ENCODE measurements around the gene DIDO1. TPM values are rescaled to one million over a fixed set of nuclear protein-coding genes. Genes with fewer than 3 reads are reported as not detected.

DIDO1 gene
- total and polyA plus RNA-seq, 2 of the 4 experiments (the other 2 are of a cell fraction): 21.8 to 28.1 TPM

DNA sequence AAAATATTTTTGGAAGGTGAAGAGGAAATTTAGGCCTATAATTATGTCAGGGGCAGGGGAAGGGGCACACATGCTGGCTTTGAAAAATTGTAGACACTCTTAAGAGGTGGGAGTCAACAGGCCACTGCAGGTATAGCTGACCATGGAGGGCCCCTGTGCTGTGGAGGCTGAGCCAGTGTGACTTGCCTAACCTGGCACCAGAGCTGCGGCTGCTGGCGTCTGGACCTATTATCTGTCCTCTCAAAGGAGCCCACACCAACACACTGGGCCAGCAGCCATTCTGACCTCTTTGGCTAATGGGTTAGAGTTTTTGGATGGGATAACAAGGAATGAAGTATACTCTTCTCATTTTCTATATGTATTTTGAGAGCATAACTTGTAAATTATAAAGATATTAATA is 16.2 kb upstream of the DIDO1 start:
- no peak overlapping the region for H2BK5ac ChIP-seq (ENCODE audit: low read depth, low read length, poor library complexity, severe bottlenecking)
- peaks cover 20 to 74% of the 10 kb centered on the region in 2 experiments for H3K79me1 ChIP-seq (ENCODE audit: low read depth in 1 of 2, low read length in 2 of 2)
- ATAC-seq (ENCODE audit: low read depth): no peak
- peaks cover 8% of the 10 kb centered on the region for H3K4me1 ChIP-seq (ENCODE audit: control insufficient read depth, insufficient read depth, low read length)
- H3K56ac ChIP-seq (ENCODE audit: extremely low read depth, insufficient read depth, low read length): no peak overlapping the region
- H3K9me3 ChIP-seq (ENCODE audit: control insufficient read depth, insufficient read depth, low read length): no peaks in the 10 kb centered on the region
- H4K20me1 ChIP-seq (ENCODE audit: insufficient read depth, low read length): peaks cover 49% of the 10 kb centered on the region
- dilution Hi-C loops (cut with HindIII; ENCODE audit: low sequenced_read_pairs, unreplicated experiment) (no loop called here), in situ Hi-C loops (cut with MboI; ENCODE audit: low sequenced_read_pairs) (no loop called here), intact Hi-C loops (cut with micrococcal nuclease) (no loop called here)
- H3K4ac ChIP-seq (ENCODE audit: low read depth, low read length): no peak overlapping the region
- no peak overlapping the region for H3K27ac ChIP-seq (ENCODE audit: insufficient read depth, low read length)
- no peak overlapping the region for H2BK20ac ChIP-seq (ENCODE audit: low read depth, low read length)
- H4K91ac ChIP-seq (ENCODE audit: insufficient read depth, low read depth, low read length): no peak overlapping the region
- peaks cover 42% of the 10 kb centered on the region for H3K36me3 ChIP-seq (ENCODE audit: control insufficient read depth, insufficient read depth, low read length)
- ChIA-PET CTCF (no interaction called here), POLR2A (ENCODE audit: unreplicated experiment) (no interaction called here)
- no peak overlapping the region for H4K8ac ChIP-seq (ENCODE audit: low read depth in 2 of 2, low read length in 2 of 2)
- H2AFZ ChIP-seq (replicated peaks; ENCODE audit: low read length, poor library complexity): no peak overlapping the region
- H3K9me1 ChIP-seq (ENCODE audit: insufficient read depth, low read length): peaks cover 9% of the 10 kb centered on the region; the same call in 1 of the 2 replicates
- WGBS, 2 experiments (ENCODE audit: extremely low coverage in 2 of 2, insufficient read length in 1 of 2): no CpG with 5 or more reads among the region's 2 CpGs
- H3K4me3 ChIP-seq (ENCODE audit: insufficient read depth, low read depth, low read length): no peak overlapping the region
- no peak overlapping the region for H3K4me2 ChIP-seq (ENCODE audit: low read depth, low read length)
- H3K27me3 ChIP-seq (ENCODE audit: control insufficient read depth, insufficient read depth, low read length): no peaks in the 10 kb centered on the region
- H3K9ac ChIP-seq (ENCODE audit: low read depth, low read length): no peak overlapping the region
- H3K23ac ChIP-seq (ENCODE audit: low read depth, low read length): no peak overlapping the region
- no TSS peak for BruUV-seq (replicated peaks)
- H2AK9ac ChIP-seq (replicated peaks; ENCODE audit: low read depth, low read length, poor library complexity): no peak overlapping the region
- no peak overlapping the region for H4K5ac ChIP-seq (ENCODE audit: low read depth, low read length)
- H3K14ac ChIP-seq (replicated peaks; ENCODE audit: low read depth, low read length): no peak overlapping the region
- no peak overlapping the region for H3K18ac ChIP-seq (ENCODE audit: low read depth, low read length)
- no peak overlapping the region for H2BK15ac ChIP-seq (ENCODE audit: low read depth, low read length)
- TF ChIP-seq NFE2L2 (IDR thresholded peaks at IDR 0.05; ENCODE audit: low read depth, low read length): no peak
- TF ChIP-seq MAFK (IDR thresholded peaks at IDR 0.05; ENCODE audit: low read depth, low read length): no peak
- no peak for TF ChIP-seq RFX5 (IDR thresholded peaks at IDR 0.05; ENCODE audit: low read depth, low read length)
- no peak for TF ChIP-seq MAZ (IDR thresholded peaks at IDR 0.05; ENCODE audit: borderline replicate concordance, low read depth, low read length)
- no peak for TF ChIP-seq CHD1 (IDR thresholded peaks at IDR 0.05; ENCODE audit: low read depth, low read length)
- no peak for TF ChIP-seq ELK1 (IDR thresholded peaks at IDR 0.05; ENCODE audit: borderline replicate concordance, low read depth, low read length)
- TF ChIP-seq, protein P1, sequence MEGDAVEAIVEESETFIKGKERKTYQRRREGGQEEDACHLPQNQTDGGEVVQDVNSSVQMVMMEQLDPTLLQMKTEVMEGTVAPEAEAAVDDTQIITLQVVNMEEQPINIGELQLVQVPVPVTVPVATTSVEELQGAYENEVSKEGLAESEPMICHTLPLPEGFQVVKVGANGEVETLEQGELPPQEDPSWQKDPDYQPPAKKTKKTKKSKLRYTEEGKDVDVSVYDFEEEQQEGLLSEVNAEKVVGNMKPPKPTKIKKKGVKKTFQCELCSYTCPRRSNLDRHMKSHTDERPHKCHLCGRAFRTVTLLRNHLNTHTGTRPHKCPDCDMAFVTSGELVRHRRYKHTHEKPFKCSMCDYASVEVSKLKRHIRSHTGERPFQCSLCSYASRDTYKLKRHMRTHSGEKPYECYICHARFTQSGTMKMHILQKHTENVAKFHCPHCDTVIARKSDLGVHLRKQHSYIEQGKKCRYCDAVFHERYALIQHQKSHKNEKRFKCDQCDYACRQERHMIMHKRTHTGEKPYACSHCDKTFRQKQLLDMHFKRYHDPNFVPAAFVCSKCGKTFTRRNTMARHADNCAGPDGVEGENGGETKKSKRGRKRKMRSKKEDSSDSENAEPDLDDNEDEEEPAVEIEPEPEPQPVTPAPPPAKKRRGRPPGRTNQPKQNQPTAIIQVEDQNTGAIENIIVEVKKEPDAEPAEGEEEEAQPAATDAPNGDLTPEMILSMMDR (conservative IDR thresholded peaks at IDR 0.05; ENCODE audit: low read depth, low read length): no peak
- no peak overlapping the region for H2AK5ac ChIP-seq (ENCODE audit: low read depth, low read length)
- DNase-seq: no peak
- no peak overlapping the region for H2BK120ac ChIP-seq (ENCODE audit: low read depth, low read length)

Data from IMR-90 (cell line).